Measurements from ENCODE around the gene TGFBR3L.

DNA sequence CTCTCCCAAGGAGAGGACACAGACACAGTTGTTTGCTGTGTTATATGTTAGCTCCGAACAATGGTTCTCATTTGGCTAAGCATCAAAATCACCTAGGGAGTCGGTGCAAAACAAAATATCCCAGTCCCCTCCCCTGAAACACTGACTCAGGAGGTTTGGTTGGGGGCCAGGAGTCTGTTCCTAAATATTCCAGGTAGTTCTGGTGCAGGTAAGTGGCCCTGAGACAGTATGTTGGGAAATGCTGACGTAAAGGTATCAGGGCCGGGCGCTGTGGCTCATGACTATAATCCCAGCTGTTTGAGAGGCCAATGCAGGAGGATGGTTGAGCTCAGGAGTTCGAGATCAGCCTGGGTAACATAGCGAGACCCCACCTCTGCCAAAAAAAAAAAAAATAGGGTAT, 13.3 kb upstream of the TGFBR3L start:
- TF ChIP-seq POLR2AphosphoS5 (IDR thresholded peaks at IDR 0.05; ENCODE audit: low read depth, low read length) (no peak), POLR2A (IDR thresholded peaks at IDR 0.05; ENCODE audit: low read depth, low read length) (no peak)
